Progenitor cell of endocrine pancreas (in vitro differentiated cells): ENCODE measurements around the gene SPEF1. TPM values are rescaled to one million over a fixed set of nuclear protein-coding genes. Genes with fewer than 3 reads are reported as not detected.

Experiments
- DNase-seq: peaks from one replicate; pipeline ENCODE4 v3.0.0; 2021; ENCODE audit warnings: low spot score; ENCODE audit not compliant: unreplicated experiment
- H3K27ac Mint-ChIP-seq: 2 replicates; pipeline ENCODE4 v1.8.0; 2021; ENCODE audit warnings: mild to moderate bottlenecking, moderate library complexity, mixed read lengths
- H3K27me3 Mint-ChIP-seq: 2 replicates; pipeline ENCODE4 v1.8.0; 2021; ENCODE audit warnings: mixed read lengths
- H3K36me3 Mint-ChIP-seq: 2 replicates; pipeline ENCODE4 v1.8.0; 2022; ENCODE audit warnings: mixed read lengths; ENCODE audit not compliant: insufficient read depth
- H3K4me1 Mint-ChIP-seq: 2 replicates; pipeline ENCODE4 v1.8.0; 2021; ENCODE audit warnings: low read depth, mixed read lengths
- H3K4me3 Mint-ChIP-seq: 2 replicates; pipeline ENCODE4 v1.8.0; 2021; ENCODE audit warnings: low read depth, mild to moderate bottlenecking, moderate library complexity, mixed read lengths
- H3K9me3 Mint-ChIP-seq: 2 replicates; pipeline ENCODE4 v1.8.0; 2021; ENCODE audit warnings: low read depth, mixed read lengths
- total RNA-seq: library from RNA; stranded (reverse); gene quantifications from 2 replicates; pipeline ENCODE4 v1.2.1, GENCODE V29; 2021
- TF ChIP-seq, protein P1 (sequence below): fragments of 200-600 bp; sonication (generic); IDR thresholded peaks from one replicate; pipeline ENCODE4 v1.5.0; 2021; ENCODE audit warnings: antibody characterized with exemption, mild to moderate bottlenecking; ENCODE audit not compliant: unreplicated experiment

Gene SPEF1
- total RNA-seq, 1 donor from 2014 or later, result 1.9 TPM

DNA sequence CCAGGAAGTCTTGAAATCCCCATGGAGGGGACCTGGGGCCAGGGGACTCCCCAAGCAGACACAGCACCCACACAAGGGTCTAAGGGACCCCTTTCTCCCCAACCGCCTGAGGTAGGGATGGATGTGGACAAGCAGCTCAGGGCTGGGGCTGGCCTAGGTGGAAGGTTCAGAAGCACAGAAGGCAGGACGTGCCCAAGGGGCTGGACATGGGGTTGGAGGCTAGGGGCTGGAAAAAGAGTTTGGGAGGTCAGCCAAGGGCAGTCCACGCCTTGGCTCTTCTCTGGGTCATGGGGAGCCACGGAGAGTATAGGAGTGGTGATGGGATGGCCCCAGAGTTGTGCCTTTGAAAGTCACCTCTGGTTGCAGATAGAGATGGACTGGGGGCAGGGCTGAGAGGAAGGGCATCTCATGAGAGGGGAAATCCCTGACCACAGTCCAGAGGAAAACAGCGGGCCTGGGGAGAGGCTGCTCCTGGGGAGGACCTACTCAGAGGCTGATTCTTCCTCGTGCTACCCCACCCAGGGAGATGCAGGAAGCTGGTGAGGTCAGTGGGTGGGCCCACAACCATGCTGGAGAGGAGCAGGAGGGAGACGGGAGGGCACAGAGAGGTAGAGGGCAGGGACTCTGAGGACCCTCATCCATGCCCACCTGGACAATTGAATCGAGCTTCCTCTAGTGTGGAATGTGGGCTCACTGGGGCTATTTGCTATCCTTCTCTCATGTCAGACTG, 51.3 kb downstream of the SPEF1 start:
- DNase-seq, result no peak
- no peak overlapping the region for H3K4me3 Mint-ChIP-seq
- no peaks in the 10 kb centered on the region for H3K4me1 Mint-ChIP-seq
- H3K27me3 Mint-ChIP-seq, result peaks cover 60% of the 10 kb centered on the region
- no peaks in the 10 kb centered on the region for H3K9me3 Mint-ChIP-seq
- no peak overlapping the region for H3K27ac Mint-ChIP-seq
- TF ChIP-seq, protein P1, sequence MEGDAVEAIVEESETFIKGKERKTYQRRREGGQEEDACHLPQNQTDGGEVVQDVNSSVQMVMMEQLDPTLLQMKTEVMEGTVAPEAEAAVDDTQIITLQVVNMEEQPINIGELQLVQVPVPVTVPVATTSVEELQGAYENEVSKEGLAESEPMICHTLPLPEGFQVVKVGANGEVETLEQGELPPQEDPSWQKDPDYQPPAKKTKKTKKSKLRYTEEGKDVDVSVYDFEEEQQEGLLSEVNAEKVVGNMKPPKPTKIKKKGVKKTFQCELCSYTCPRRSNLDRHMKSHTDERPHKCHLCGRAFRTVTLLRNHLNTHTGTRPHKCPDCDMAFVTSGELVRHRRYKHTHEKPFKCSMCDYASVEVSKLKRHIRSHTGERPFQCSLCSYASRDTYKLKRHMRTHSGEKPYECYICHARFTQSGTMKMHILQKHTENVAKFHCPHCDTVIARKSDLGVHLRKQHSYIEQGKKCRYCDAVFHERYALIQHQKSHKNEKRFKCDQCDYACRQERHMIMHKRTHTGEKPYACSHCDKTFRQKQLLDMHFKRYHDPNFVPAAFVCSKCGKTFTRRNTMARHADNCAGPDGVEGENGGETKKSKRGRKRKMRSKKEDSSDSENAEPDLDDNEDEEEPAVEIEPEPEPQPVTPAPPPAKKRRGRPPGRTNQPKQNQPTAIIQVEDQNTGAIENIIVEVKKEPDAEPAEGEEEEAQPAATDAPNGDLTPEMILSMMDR, result no peak
- no peaks in the 10 kb centered on the region for H3K36me3 Mint-ChIP-seq

DNA sequence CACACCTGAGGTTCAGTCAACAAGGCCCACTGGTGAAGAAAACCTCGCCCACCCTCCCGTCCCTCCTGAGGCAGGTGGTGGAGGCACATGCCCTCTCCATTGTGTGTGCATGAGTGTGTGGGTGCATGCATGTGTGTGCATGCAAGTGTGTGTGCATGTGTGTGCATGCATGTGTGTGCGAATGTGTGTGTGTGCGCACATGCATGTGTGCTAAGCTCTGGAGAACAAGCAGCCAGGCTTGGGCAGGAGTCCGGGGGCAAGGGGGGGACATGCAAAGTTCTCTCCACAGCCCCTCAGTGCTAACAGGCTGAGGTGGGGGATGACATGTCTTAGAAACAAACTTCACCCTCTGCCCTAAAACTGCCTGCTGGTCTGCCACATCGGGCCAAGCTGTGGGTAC, 51.9 kb downstream of the SPEF1 start:
- Mint-ChIP-seq H3K27me3 (peaks cover 61% of the 10 kb centered on the region), H3K9me3 (no peaks in the 10 kb centered on the region), H3K4me1 (no peaks in the 10 kb centered on the region), H3K4me3 (no peak overlapping the region), H3K27ac (no peak overlapping the region), H3K36me3 (no peaks in the 10 kb centered on the region)
- TF ChIP-seq, protein P1, result no peak
- no peak for DNase-seq

DNA sequence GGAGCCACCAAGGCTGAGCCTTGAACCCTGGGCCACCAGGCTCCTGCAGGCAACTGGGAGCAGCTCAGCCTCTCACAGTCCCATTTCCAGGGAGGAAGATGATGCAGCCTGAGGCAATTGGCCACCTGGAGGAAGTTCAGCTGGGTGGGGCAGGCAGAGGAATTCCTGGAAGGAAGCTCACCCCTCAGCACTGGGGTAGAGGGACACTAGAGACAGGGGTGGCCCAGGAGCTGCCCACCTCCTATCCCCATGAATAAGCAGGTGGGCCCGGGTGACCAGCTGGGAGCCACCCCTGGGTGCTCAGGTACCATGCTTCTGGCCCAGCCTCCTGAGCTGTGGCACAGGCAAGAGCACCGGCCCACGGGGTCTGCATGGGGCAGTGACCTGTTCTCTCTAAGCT, 52.4 kb downstream of the SPEF1 start:
- Mint-ChIP-seq H3K27ac (no peak overlapping the region), H3K4me3 (no peak overlapping the region), H3K36me3 (no peaks in the 10 kb centered on the region), H3K4me1 (no peaks in the 10 kb centered on the region), H3K9me3 (no peaks in the 10 kb centered on the region), H3K27me3 (peaks cover 64% of the 10 kb centered on the region)
- no peak for DNase-seq
- TF ChIP-seq, protein P1, result no peak

DNA sequence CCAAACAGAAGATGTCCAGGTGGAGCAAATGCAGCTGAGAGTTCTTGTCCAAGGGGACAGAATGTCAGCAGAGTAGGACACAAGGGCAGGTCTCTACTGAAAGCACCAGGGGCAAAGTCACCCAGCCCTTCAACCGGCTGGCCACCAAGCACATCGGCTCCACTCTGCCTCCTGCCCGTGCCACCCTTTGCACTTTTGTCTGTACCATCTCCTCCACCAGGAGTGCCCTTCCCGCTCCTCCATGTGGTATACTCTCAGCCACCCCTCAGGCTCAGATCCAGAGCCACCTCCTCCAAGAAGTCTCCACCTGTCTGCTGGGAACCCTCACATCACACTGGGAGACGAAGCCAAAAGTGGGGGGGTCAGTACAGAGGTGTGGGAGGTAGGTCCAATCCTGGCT, 52.9 kb downstream of the SPEF1 start:
- Mint-ChIP-seq H3K36me3 (no peaks in the 10 kb centered on the region), H3K27me3 (peaks cover 59% of the 10 kb centered on the region), H3K9me3 (no peaks in the 10 kb centered on the region), H3K4me1 (no peaks in the 10 kb centered on the region), H3K4me3 (no peak overlapping the region), H3K27ac (no peak overlapping the region)
- DNase-seq, result no peak
- TF ChIP-seq, protein P1, result no peak

Other genes with a start within 250 kb of the SPEF1 start
- gene GFRA4, start 118.0 kb downstream of the SPEF1 start, total RNA-seq, result not detected in 2 replicates
- 0.47 and 0.67 TPM in 2 replicates for gene ADAM33, start 99.4 kb downstream of the SPEF1 start, total RNA-seq
- gene SIGLEC1, start 68.8 kb downstream of the SPEF1 start, total RNA-seq, result not detected in 2 replicates
- gene HSPA12B, start 48.8 kb downstream of the SPEF1 start, total RNA-seq, result not detected in 2 replicates
- gene ADISSP, start 13.7 kb downstream of the SPEF1 start, total RNA-seq, result 18.9 and 20.2 TPM in 2 replicates
- gene CENPB, start 5.3 kb upstream of the SPEF1 start, total RNA-seq, result 49.6 and 53.8 TPM in 2 replicates
- gene CDC25B, start 14.9 kb upstream of the SPEF1 start, total RNA-seq, result 36.7 and 37.6 TPM in 2 replicates
- gene AP5S1, start 39.1 kb upstream of the SPEF1 start, total RNA-seq, result 12.3 and 13.2 TPM in 2 replicates
- 42.2 and 43.8 TPM in 2 replicates for gene MAVS, start 65.4 kb upstream of the SPEF1 start, total RNA-seq
- 53.8 and 57.6 TPM in 2 replicates for gene PANK2, start 107.9 kb upstream of the SPEF1 start, total RNA-seq
- 22.3 and 23.6 TPM in 2 replicates for gene RNF24, start 234.1 kb upstream of the SPEF1 start, total RNA-seq